Natural killer cell treated with Interleukin-12 subunit alpha and Interleukin-12 subunit beta and Interleukin-15 and Interleukin-18, amount 100 ng/mL, for 72 hours (primary cell): ENCODE measurements around the gene PAK5. TPM values are rescaled to one million over a fixed set of nuclear protein-coding genes. Genes with fewer than 3 reads are reported as not detected.

ENCODE experiments used
- ATAC-seq, 2 donors: fragments of 150-1000 bp; cut with Tn5 transposase in 1 of 2; sonication (Bioruptor Pico), chemical (Tn5 transposase) in 1 of 2; 2 replicates each; pipeline ENCODE4 v1.10.0; 2021
- DNase-seq: peaks from one replicate; pipeline ENCODE4 v3.0.0; 2022; ENCODE audit warnings: low spot score
- H3K27ac Mint-ChIP-seq, 2 donors: 1 replicate in 1 of 2; 2 replicates in 1 of 2; pipeline ENCODE4 v1.8.0; 2022; ENCODE audit warnings: mixed read lengths in 2 of 2, mild to moderate bottlenecking in 1 of 2, moderate library complexity in 1 of 2
- H3K27me3 Mint-ChIP-seq, 2 donors: 1 replicate in 1 of 2; 2 replicates in 1 of 2; pipeline ENCODE4 v1.8.0; 2022; ENCODE audit warnings: mixed read lengths in 2 of 2
- H3K36me3 Mint-ChIP-seq: one replicate; pipeline ENCODE4 v1.8.0; 2022; ENCODE audit warnings: mixed read lengths
- H3K4me1 Mint-ChIP-seq, 2 donors: 1 replicate in 1 of 2; 2 replicates in 1 of 2; pipeline ENCODE4 v1.8.0; 2022; ENCODE audit warnings: low read depth in 2 of 2, mixed read lengths in 2 of 2, mild to moderate bottlenecking in 1 of 2
- H3K4me3 Mint-ChIP-seq: one replicate; pipeline ENCODE4 v1.8.0; 2022; ENCODE audit warnings: mixed read lengths
- H3K9me3 Mint-ChIP-seq: 2 replicates; pipeline ENCODE4 v1.8.0; 2022; ENCODE audit warnings: mixed read lengths
- total RNA-seq, 2 donors: library from RNA; stranded (reverse); gene quantifications; one replicate each; pipeline ENCODE4 v1.2.3, GENCODE V29; 2022

The PAK5 gene
- total RNA-seq, 2 donors from 2014 or later: not detected

- H3K27ac Mint-ChIP-seq: no peak overlapping the region
- no peaks in the 10 kb centered on the region for H3K4me1 Mint-ChIP-seq
- peaks cover 10 to 23% of the 10 kb centered on the region in 2 donors for H3K27me3 Mint-ChIP-seq
- DNase-seq (no peak), ATAC-seq (no peak)
- no peaks in the 10 kb centered on the region for H3K36me3 Mint-ChIP-seq
- H3K9me3 Mint-ChIP-seq: peaks cover 3% of the 10 kb centered on the region
- H3K4me3 Mint-ChIP-seq: no peak overlapping the region
Measured at GRCh38 chr20:9506280-9506821, 332.5 kb downstream of the PAK5 start.

GRCh38 chr20:9503526-9504245, 335.2 kb downstream of the PAK5 start:
- no peaks in the 10 kb centered on the region for H3K36me3 Mint-ChIP-seq
- H3K9me3 Mint-ChIP-seq: peaks cover 3% of the 10 kb centered on the region
- H3K4me3 Mint-ChIP-seq: no peak overlapping the region
- no peak overlapping the region for H3K27ac Mint-ChIP-seq
- ATAC-seq: no peak
- peaks cover 0 to 13% of the 10 kb centered on the region in 2 donors for H3K27me3 Mint-ChIP-seq
- no peak for DNase-seq
- no peaks in the 10 kb centered on the region for H3K4me1 Mint-ChIP-seq

GRCh38 chr20:9501473-9501872, 337.4 kb downstream of the PAK5 start:
- no peak overlapping the region for H3K27ac Mint-ChIP-seq
- no peak for DNase-seq
- H3K36me3 Mint-ChIP-seq: no peaks in the 10 kb centered on the region
- H3K27me3 Mint-ChIP-seq: peaks cover 0 to 6% of the 10 kb centered on the region in 2 donors
- H3K9me3 Mint-ChIP-seq: peaks cover 3% of the 10 kb centered on the region
- H3K4me1 Mint-ChIP-seq: no peaks in the 10 kb centered on the region
- H3K4me3 Mint-ChIP-seq: no peak overlapping the region
- no peak for ATAC-seq

GRCh38 chr20:9500121-9500520, 338.8 kb downstream of the PAK5 start:
- DNase-seq (no peak), ATAC-seq (no peak)
- Mint-ChIP-seq H3K4me3 (no peak overlapping the region), H3K4me1 (no peaks in the 10 kb centered on the region), H3K27ac (no peak overlapping the region), H3K36me3 (no peaks in the 10 kb centered on the region), H3K9me3 (peaks cover 5% of the 10 kb centered on the region), H3K27me3 (peaks cover 0 to 4% of the 10 kb centered on the region in 2 donors)

- peaks cover 0 to 4% of the 10 kb centered on the region in 2 donors for H3K27me3 Mint-ChIP-seq
- ATAC-seq (no peak), DNase-seq (no peak)
- no peak overlapping the region for H3K27ac Mint-ChIP-seq
- H3K4me1 Mint-ChIP-seq: no peaks in the 10 kb centered on the region
- peaks cover 8% of the 10 kb centered on the region for H3K9me3 Mint-ChIP-seq
- H3K4me3 Mint-ChIP-seq: no peak overlapping the region
- H3K36me3 Mint-ChIP-seq: no peaks in the 10 kb centered on the region
Measured at GRCh38 chr20:9499126-9499899, 339.6 kb downstream of the PAK5 start.

GRCh38 chr20:9498322-9498721, 340.6 kb downstream of the PAK5 start:
- peaks cover 8% of the 10 kb centered on the region for H3K9me3 Mint-ChIP-seq
- H3K4me3 Mint-ChIP-seq: no peak overlapping the region
- H3K27me3 Mint-ChIP-seq: peaks cover 0 to 4% of the 10 kb centered on the region in 2 donors
- no peaks in the 10 kb centered on the region for H3K36me3 Mint-ChIP-seq
- no peaks in the 10 kb centered on the region for H3K4me1 Mint-ChIP-seq
- ATAC-seq (no peak), DNase-seq (no peak)
- no peak overlapping the region for H3K27ac Mint-ChIP-seq

- Mint-ChIP-seq H3K4me3 (no peak overlapping the region), H3K27me3 (no peaks in the 10 kb centered on the region), H3K4me1 (no peaks in the 10 kb centered on the region), H3K36me3 (no peaks in the 10 kb centered on the region), H3K9me3 (peaks cover 9% of the 10 kb centered on the region), H3K27ac (no peak overlapping the region)
- no peak for DNase-seq
- no peak for ATAC-seq
Measured at GRCh38 chr20:9496155-9496554, 342.7 kb downstream of the PAK5 start.

GRCh38 chr20:9495701-9496100, 343.2 kb downstream of the PAK5 start:
- Mint-ChIP-seq H3K36me3 (no peaks in the 10 kb centered on the region), H3K4me1 (no peaks in the 10 kb centered on the region), H3K27ac (no peak overlapping the region), H3K27me3 (no peaks in the 10 kb centered on the region), H3K9me3 (peaks cover 9% of the 10 kb centered on the region), H3K4me3 (no peak overlapping the region)
- no peak for DNase-seq
- no peak for ATAC-seq

GRCh38 chr20:9493803-9494202, 345.1 kb downstream of the PAK5 start:
- no peak for DNase-seq
- no peak overlapping the region for H3K27ac Mint-ChIP-seq
- peaks cover 14% of the 10 kb centered on the region for H3K9me3 Mint-ChIP-seq
- no peak overlapping the region for H3K4me3 Mint-ChIP-seq
- peaks cover 0 to 2% of the 10 kb centered on the region in 2 donors for H3K27me3 Mint-ChIP-seq
- no peaks in the 10 kb centered on the region for H3K4me1 Mint-ChIP-seq
- no peaks in the 10 kb centered on the region for H3K36me3 Mint-ChIP-seq
- no peak for ATAC-seq

- ATAC-seq (no peak), DNase-seq (no peak)
- Mint-ChIP-seq H3K27ac (no peak overlapping the region), H3K36me3 (no peaks in the 10 kb centered on the region), H3K4me1 (no peaks in the 10 kb centered on the region), H3K27me3 (peaks cover 0 to 2% of the 10 kb centered on the region in 2 donors), H3K4me3 (no peak overlapping the region), H3K9me3 (peaks cover 14% of the 10 kb centered on the region)
Measured at GRCh38 chr20:9492067-9492466, 346.8 kb downstream of the PAK5 start.

- H3K36me3 Mint-ChIP-seq: no peaks in the 10 kb centered on the region
- H3K4me1 Mint-ChIP-seq: no peaks in the 10 kb centered on the region
- H3K27ac Mint-ChIP-seq: no peak overlapping the region
- H3K9me3 Mint-ChIP-seq: peaks cover 14% of the 10 kb centered on the region
- ATAC-seq (no peak), DNase-seq (no peak)
- peaks cover 0 to 2% of the 10 kb centered on the region in 2 donors for H3K27me3 Mint-ChIP-seq
- no peak overlapping the region for H3K4me3 Mint-ChIP-seq
Measured at GRCh38 chr20:9491324-9491723, 347.6 kb downstream of the PAK5 start.

GRCh38 chr20:9490631-9491030, 348.2 kb downstream of the PAK5 start:
- Mint-ChIP-seq H3K27me3 (peaks cover 0 to 2% of the 10 kb centered on the region in 2 donors), H3K36me3 (no peaks in the 10 kb centered on the region), H3K9me3 (peaks cover 15% of the 10 kb centered on the region), H3K4me3 (no peak overlapping the region), H3K27ac (no peak overlapping the region), H3K4me1 (no peaks in the 10 kb centered on the region)
- ATAC-seq: no peak
- DNase-seq: no peak

GRCh38 chr20:9490161-9490560, 348.7 kb downstream of the PAK5 start:
- Mint-ChIP-seq H3K36me3 (no peaks in the 10 kb centered on the region), H3K27ac (no peak overlapping the region), H3K4me3 (no peak overlapping the region), H3K4me1 (no peaks in the 10 kb centered on the region), H3K9me3 (peaks cover 15% of the 10 kb centered on the region), H3K27me3 (peaks cover 0 to 2% of the 10 kb centered on the region in 2 donors)
- DNase-seq: no peak
- ATAC-seq: no peak

- ATAC-seq: no peak
- no peaks in the 10 kb centered on the region for H3K4me1 Mint-ChIP-seq
- H3K36me3 Mint-ChIP-seq: no peaks in the 10 kb centered on the region
Measured at GRCh38 chr20:9488063-9488462, 350.8 kb downstream of the PAK5 start.

More at GRCh38 chr20:9488063-9488462, 350.8 kb downstream of the PAK5 start:
- no peak for DNase-seq
- Mint-ChIP-seq H3K27ac (no peak overlapping the region), H3K4me3 (no peak overlapping the region), H3K27me3 (peaks cover 0 to 2% of the 10 kb centered on the region in 2 donors), H3K9me3 (peaks cover 11% of the 10 kb centered on the region)
